Measurements from ENCODE around the gene PIGU. TPM values are rescaled to one million over a fixed set of nuclear protein-coding genes. Genes with fewer than 3 reads are reported as not detected.

The PIGU gene
- total RNA-seq, 1 experiment from 2014 or later: 25.0 TPM

DNA sequence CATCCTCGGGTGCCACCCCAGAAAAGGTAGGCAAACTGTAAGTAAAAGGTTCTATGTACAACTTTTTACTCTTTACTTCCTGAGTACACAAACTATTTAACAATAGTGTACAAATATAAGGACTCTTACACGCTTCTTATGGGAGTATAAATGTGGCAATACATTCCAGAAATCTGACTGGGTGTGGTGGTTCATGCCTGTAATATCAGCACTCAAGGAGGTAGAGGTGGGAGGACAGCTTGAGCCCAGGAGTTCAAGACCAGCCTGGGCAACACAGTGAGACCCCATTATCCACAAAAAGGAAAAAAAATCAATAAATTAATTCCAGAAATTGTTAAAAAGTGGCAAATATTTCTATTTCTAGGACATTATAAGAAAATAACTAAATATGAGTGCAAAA is 48.9 kb downstream of the PIGU start:
- DNase-seq: no peak
- no peak for TF ChIP-seq EZH2 (IDR thresholded peaks at IDR 0.05; ENCODE audit: low read depth)
- TF ChIP-seq, protein P1, sequence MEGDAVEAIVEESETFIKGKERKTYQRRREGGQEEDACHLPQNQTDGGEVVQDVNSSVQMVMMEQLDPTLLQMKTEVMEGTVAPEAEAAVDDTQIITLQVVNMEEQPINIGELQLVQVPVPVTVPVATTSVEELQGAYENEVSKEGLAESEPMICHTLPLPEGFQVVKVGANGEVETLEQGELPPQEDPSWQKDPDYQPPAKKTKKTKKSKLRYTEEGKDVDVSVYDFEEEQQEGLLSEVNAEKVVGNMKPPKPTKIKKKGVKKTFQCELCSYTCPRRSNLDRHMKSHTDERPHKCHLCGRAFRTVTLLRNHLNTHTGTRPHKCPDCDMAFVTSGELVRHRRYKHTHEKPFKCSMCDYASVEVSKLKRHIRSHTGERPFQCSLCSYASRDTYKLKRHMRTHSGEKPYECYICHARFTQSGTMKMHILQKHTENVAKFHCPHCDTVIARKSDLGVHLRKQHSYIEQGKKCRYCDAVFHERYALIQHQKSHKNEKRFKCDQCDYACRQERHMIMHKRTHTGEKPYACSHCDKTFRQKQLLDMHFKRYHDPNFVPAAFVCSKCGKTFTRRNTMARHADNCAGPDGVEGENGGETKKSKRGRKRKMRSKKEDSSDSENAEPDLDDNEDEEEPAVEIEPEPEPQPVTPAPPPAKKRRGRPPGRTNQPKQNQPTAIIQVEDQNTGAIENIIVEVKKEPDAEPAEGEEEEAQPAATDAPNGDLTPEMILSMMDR (conservative IDR thresholded peaks at IDR 0.05): no peak
- no peak overlapping the region for H2AFZ ChIP-seq
- CTCF ChIA-PET: no interaction called here
- no peaks in the 10 kb centered on the region for H3K27me3 ChIP-seq (ENCODE audit: insufficient read depth, low read depth)
- POLR2A ChIA-PET (ENCODE audit: unreplicated experiment): no interaction called here
- 0 out of 2 replicates have a peak overlapping the region, but pooled peaks have one; percentile 20 for H3K27ac ChIP-seq
- intact Hi-C loops (cut with micrococcal nuclease; ENCODE audit: unreplicated experiment): no loop called here
- H3K36me3 ChIP-seq (ENCODE audit: low read depth): no peaks in the 10 kb centered on the region
- no peak overlapping the region for H3K4me2 ChIP-seq
- no peak overlapping the region for H3K4me3 ChIP-seq
- peaks cover 6% of the 10 kb centered on the region; the same call in 1 of the 2 replicates for H3F3A ChIP-seq (ENCODE audit: insufficient read depth, low read depth)
- peaks cover 4% of the 10 kb centered on the region; the same call in 1 of the 2 replicates for H3K4me1 ChIP-seq (replicated peaks; ENCODE audit: insufficient read depth)
- no peaks in the 10 kb centered on the region for H3K9me3 ChIP-seq (ENCODE audit: insufficient read depth, low read depth)
- BruUV-seq (replicated peaks): no TSS peak
- no peaks in the 10 kb centered on the region for H3K9me2 ChIP-seq (ENCODE audit: insufficient read depth)
- H3K79me2 ChIP-seq (ENCODE audit: low read depth): no peaks in the 10 kb centered on the region
- H4K20me1 ChIP-seq (ENCODE audit: insufficient read depth): no peaks in the 10 kb centered on the region

DNA sequence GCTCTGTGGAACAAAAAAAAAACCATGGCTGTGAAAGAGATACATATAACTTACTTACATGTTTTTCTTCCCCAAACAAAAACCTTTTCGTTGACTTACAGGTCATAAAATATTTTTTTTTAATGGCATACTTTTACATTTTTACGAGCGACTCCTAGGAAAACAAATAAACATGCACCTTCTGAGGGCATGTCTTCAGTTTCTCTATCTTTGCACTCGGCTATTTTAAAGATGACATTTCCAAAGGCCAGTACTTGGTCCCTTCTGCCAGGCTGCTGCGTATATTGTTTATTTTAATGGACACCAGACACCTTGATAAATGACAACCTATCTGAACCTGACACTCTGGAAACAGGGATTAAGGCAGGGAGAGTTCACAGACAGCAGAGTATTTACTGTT is 49.4 kb downstream of the PIGU start:
- Histone ChIP-seq H3K36me3 (ENCODE audit: low read depth) (no peaks in the 10 kb centered on the region), H3K27ac (0 out of 2 replicates have a peak overlapping the region, but pooled peaks have one; percentile 20), H3F3A (ENCODE audit: insufficient read depth, low read depth) (peaks cover 9% of the 10 kb centered on the region), H3K4me2 (no peak overlapping the region), H3K4me3 (no peak overlapping the region), H2AFZ (no peak overlapping the region), H3K79me2 (ENCODE audit: low read depth) (no peaks in the 10 kb centered on the region), H3K9me3 (ENCODE audit: insufficient read depth, low read depth) (no peaks in the 10 kb centered on the region), H3K9me2 (ENCODE audit: insufficient read depth) (no peaks in the 10 kb centered on the region), H3K4me1 (replicated peaks; ENCODE audit: insufficient read depth) (peaks cover 9% of the 10 kb centered on the region), H3K27me3 (ENCODE audit: insufficient read depth, low read depth) (no peaks in the 10 kb centered on the region), H4K20me1 (ENCODE audit: insufficient read depth) (no peaks in the 10 kb centered on the region)
- ChIA-PET CTCF (interaction anchor here (0.5 kb wide), 1 partner anchor 15 kb away, joined by 4 read pairs; no protein-coding TSS in a partner anchor), POLR2A (ENCODE audit: unreplicated experiment) (no interaction called here)
- TF ChIP-seq, protein P1 (conservative IDR thresholded peaks at IDR 0.05): no peak
- no peak for TF ChIP-seq EZH2 (IDR thresholded peaks at IDR 0.05; ENCODE audit: low read depth)
- no peak for DNase-seq
- BruUV-seq (replicated peaks): no TSS peak
- intact Hi-C loops (cut with micrococcal nuclease; ENCODE audit: unreplicated experiment): no loop called here

DNA sequence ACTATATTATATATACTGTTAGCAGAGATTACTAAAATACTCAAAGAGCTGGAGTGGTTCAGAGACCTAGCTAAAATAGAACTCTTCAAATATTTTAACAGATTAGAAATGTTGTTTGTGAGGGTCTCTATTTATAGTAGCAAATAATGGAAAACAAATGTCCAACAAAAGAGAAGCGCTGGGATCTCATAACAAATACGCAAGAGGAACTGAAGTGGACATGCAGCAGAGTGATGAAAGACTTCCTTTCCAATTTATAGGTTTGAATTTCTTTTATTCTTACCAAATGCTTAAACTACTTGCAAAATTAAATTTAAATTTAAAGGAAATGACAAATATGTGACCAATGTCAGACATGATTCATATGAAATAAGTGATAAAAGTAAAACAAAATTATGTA is 49.9 kb downstream of the PIGU start:
- peaks cover 14% of the 10 kb centered on the region for H3K4me1 ChIP-seq (replicated peaks; ENCODE audit: insufficient read depth)
- DNase-seq: no peak
- ChIA-PET POLR2A (ENCODE audit: unreplicated experiment) (no interaction called here), CTCF (interaction anchor here (0.5 to 0.6 kb wide), 2 partner anchors 15 to 36 kb away, joined by 4 to 11 read pairs; no protein-coding TSS in a partner anchor)
- TF ChIP-seq, protein P1 (conservative IDR thresholded peaks at IDR 0.05): no peak
- no peak for TF ChIP-seq EZH2 (IDR thresholded peaks at IDR 0.05; ENCODE audit: low read depth)
- no peak overlapping the region for H3K4me2 ChIP-seq
- no peaks in the 10 kb centered on the region for H3K27me3 ChIP-seq (ENCODE audit: insufficient read depth, low read depth)
- no peaks in the 10 kb centered on the region for H4K20me1 ChIP-seq (ENCODE audit: insufficient read depth)
- H3K27ac ChIP-seq: no peak overlapping the region
- H3K9me2 ChIP-seq (ENCODE audit: insufficient read depth): no peaks in the 10 kb centered on the region
- H3K79me2 ChIP-seq (ENCODE audit: low read depth): no peaks in the 10 kb centered on the region
- intact Hi-C loops (cut with micrococcal nuclease; ENCODE audit: unreplicated experiment): no loop called here
- H3K4me3 ChIP-seq: no peak overlapping the region
- no peaks in the 10 kb centered on the region for H3K36me3 ChIP-seq (ENCODE audit: low read depth)
- H3K9me3 ChIP-seq (ENCODE audit: insufficient read depth, low read depth): no peaks in the 10 kb centered on the region
- no TSS peak for BruUV-seq (replicated peaks)
- H3F3A ChIP-seq (ENCODE audit: insufficient read depth, low read depth): peaks cover 14% of the 10 kb centered on the region
- H2AFZ ChIP-seq: no peak overlapping the region
